Activated CD4-positive, alpha-beta T cell treated with anti-CD3 and anti-CD28 coated beads, Interleukin-2, Interleukin-4, amounts not matched to agents 100 ng/mL and 50 ng/mL, durations not matched to agents 16 hours and 8 hours (primary cell): ENCODE results near the gene AFG1L.
A peak's percentile ranks its signal among the peaks of the same experiment; 100 is the strongest.

Source experiments
- DNase-seq: peaks from one replicate; pipeline ENCODE4 v3.0.0-alpha.2; 2020; ENCODE audit warnings: low spot score

AFG1L gene

GRCh38 chr6:108453601-108454185 lies 158.8 kb downstream of the AFG1L start:
- no peak for DNase-seq

- DNase-seq, result no peak
Measured at GRCh38 chr6:108454356-108454755, 159.5 kb downstream of the AFG1L start.

- DNase-seq, result no peak
Measured at GRCh38 chr6:108455688-108456087, 160.8 kb downstream of the AFG1L start.

GRCh38 chr6:108463784-108464183 lies 168.9 kb downstream of the AFG1L start:
- no peak for DNase-seq

GRCh38 chr6:108464418-108465097 lies 169.7 kb downstream of the AFG1L start:
- DNase-seq, result no peak

- DNase-seq, result no peak
Measured at GRCh38 chr6:108465098-108465495, 170.2 kb downstream of the AFG1L start.

GRCh38 chr6:108468346-108468745 lies 173.5 kb downstream of the AFG1L start:
- no peak for DNase-seq

- DNase-seq, result no peak
Measured at GRCh38 chr6:108469316-108469715, 174.5 kb downstream of the AFG1L start.

GRCh38 chr6:108473197-108473596 lies 178.3 kb downstream of the AFG1L start:
- DNase-seq, result peak; percentile 3

GRCh38 chr6:108476376-108476775 lies 181.5 kb downstream of the AFG1L start:
- no peak for DNase-seq

GRCh38 chr6:108476847-108477430 lies 182.1 kb downstream of the AFG1L start:
- no peak for DNase-seq

- no peak for DNase-seq
Measured at GRCh38 chr6:108482559-108482958, 187.7 kb downstream of the AFG1L start.

GRCh38 chr6:108484016-108484415 lies 189.2 kb downstream of the AFG1L start:
- no peak for DNase-seq

- DNase-seq, result no peak
Measured at GRCh38 chr6:108489699-108490098, 194.8 kb downstream of the AFG1L start.

- DNase-seq, result peak; percentile 35
Measured at GRCh38 chr6:108492131-108492766, 197.4 kb downstream of the AFG1L start.

- DNase-seq, result no peak
Measured at GRCh38 chr6:108494434-108494833, 199.6 kb downstream of the AFG1L start.

- DNase-seq, result peak; percentile 18
Measured at GRCh38 chr6:108497883-108498282, 203.0 kb downstream of the AFG1L start.

GRCh38 chr6:108501559-108501958 lies 206.7 kb downstream of the AFG1L start:
- DNase-seq, result no peak

- DNase-seq, result no peak
Measured at GRCh38 chr6:108502832-108503231, 208.0 kb downstream of the AFG1L start.

GRCh38 chr6:108507316-108507715 lies 212.5 kb downstream of the AFG1L start:
- no peak for DNase-seq

GRCh38 chr6:108510461-108511319 lies 215.8 kb downstream of the AFG1L start:
- DNase-seq, result no peak
